ENCODE measurements around the gene FAM50B. TPM values are rescaled to one million over a fixed set of nuclear protein-coding genes. Genes with fewer than 3 reads are reported as not detected.

The FAM50B gene
- total and polyA plus RNA-seq, 4 donors = 8.8 to 12.3 (median 11.1) TPM

GRCh38 chr6:3868544-3868943 lies 19.4 kb downstream of the FAM50B start:
- 86% methylated on average over 7 of the region's 7 CpGs for WGBS
- DNase-seq (ENCODE audit: low spot score) = no peak
- Histone ChIP-seq H3K9ac (ENCODE audit: low read depth in 1 of 2, low read length in 2 of 2) (no peak overlapping the region), H3K4me1 (ENCODE audit: control insufficient read depth in 4 of 4, insufficient read depth in 4 of 4, low read length in 3 of 4) (peaks cover 22 to 42% (median 35%) of the 10 kb centered on the region in 4 donors), H3K9me3 (ENCODE audit: control insufficient read depth in 4 of 4, low read length in 3 of 4) (no peaks in the 10 kb centered on the region), H3K4me3 (ENCODE audit: low read depth in 1 of 3, low read length in 3 of 3) (no peak overlapping the region), H3K27ac (ENCODE audit: low read depth in 1 of 2, low read length in 2 of 2) (no peak overlapping the region), H3K36me3 (ENCODE audit: control insufficient read depth in 4 of 4, insufficient read depth in 3 of 4, low read depth in 1 of 4, low read length in 3 of 4) (no peaks in the 10 kb centered on the region), H3K27me3 (ENCODE audit: control insufficient read depth in 4 of 4, insufficient read depth in 4 of 4, low read length in 3 of 4) (no peaks in the 10 kb centered on the region)
- no peak for TF ChIP-seq FOXA2 (IDR thresholded peaks at IDR 0.05)
- TF ChIP-seq ATF3 (IDR thresholded peaks at IDR 0.05) = no peak
- no peak for TF ChIP-seq SP1 (IDR thresholded peaks at IDR 0.05)
- TF ChIP-seq REST (IDR thresholded peaks at IDR 0.05) = no peak
- TF ChIP-seq ZBTB33 (IDR thresholded peaks at IDR 0.05) = no peak
- no peak for TF ChIP-seq NR2F2 (IDR thresholded peaks at IDR 0.05)
- TF ChIP-seq CTCF (IDR thresholded peaks at IDR 0.05; ENCODE audit: low read depth, low read length, missing input control) = no peak
- no peak for TF ChIP-seq RXRA (IDR thresholded peaks at IDR 0.05)
- TF ChIP-seq EGR1 (IDR thresholded peaks at IDR 0.05; ENCODE audit: low read depth in 2 of 2) = no peak
- TF ChIP-seq FOXA1 (IDR thresholded peaks at IDR 0.05) = no peak
- no peak for TF ChIP-seq YY1 (IDR thresholded peaks at IDR 0.05)

GRCh38 chr6:3869284-3869631 lies 20.1 kb downstream of the FAM50B start:
- H3K4me1 ChIP-seq (ENCODE audit: control insufficient read depth in 4 of 4, insufficient read depth in 4 of 4, low read length in 3 of 4) = peaks cover 23 to 49% (median 40%) of the 10 kb centered on the region in 4 donors
- WGBS = 88% methylated on average over 3 of the region's 3 CpGs
- no peak for DNase-seq (ENCODE audit: low spot score)
- no peaks in the 10 kb centered on the region for H3K27me3 ChIP-seq (ENCODE audit: control insufficient read depth in 4 of 4, insufficient read depth in 4 of 4, low read length in 3 of 4)
- H3K9me3 ChIP-seq (ENCODE audit: control insufficient read depth in 4 of 4, low read length in 3 of 4) = no peaks in the 10 kb centered on the region
- H3K4me3 ChIP-seq (ENCODE audit: low read depth in 1 of 3, low read length in 3 of 3) = no peak overlapping the region
- peak overlapping the region in 1 of 2 donors; percentile 67 for H3K27ac ChIP-seq (ENCODE audit: low read depth in 1 of 2, low read length in 2 of 2)
- no peaks in the 10 kb centered on the region for H3K36me3 ChIP-seq (ENCODE audit: control insufficient read depth in 4 of 4, insufficient read depth in 3 of 4, low read depth in 1 of 4, low read length in 3 of 4)
- no peak overlapping the region for H3K9ac ChIP-seq (ENCODE audit: low read depth in 1 of 2, low read length in 2 of 2)
- TF ChIP-seq FOXA1 (IDR thresholded peaks at IDR 0.05) = no peak
- no peak for TF ChIP-seq SP1 (IDR thresholded peaks at IDR 0.05)
- no peak for TF ChIP-seq HNF4A (conservative IDR thresholded peaks at IDR 0.05)
- TF ChIP-seq REST (IDR thresholded peaks at IDR 0.05) = no peak
- no peak for TF ChIP-seq HNF4G (IDR thresholded peaks at IDR 0.05)
- TF ChIP-seq RXRA (IDR thresholded peaks at IDR 0.05) = no peak
- TF ChIP-seq JUND (IDR thresholded peaks at IDR 0.05) = no peak
- TF ChIP-seq GABPA (IDR thresholded peaks at IDR 0.05 in 1 of 2, conservative IDR thresholded peaks at IDR 0.05 in 1 of 2) = no peak
- no peak for TF ChIP-seq TAF1 (conservative IDR thresholded peaks at IDR 0.05)
- TF ChIP-seq RAD21 (IDR thresholded peaks at IDR 0.05) = no peak
- TF ChIP-seq FOXA2 (IDR thresholded peaks at IDR 0.05) = no peak
- no peak for TF ChIP-seq ATF3 (IDR thresholded peaks at IDR 0.05)
- no peak for TF ChIP-seq CTCF (IDR thresholded peaks at IDR 0.05; ENCODE audit: low read depth, low read length, missing input control)
- TF ChIP-seq YY1 (IDR thresholded peaks at IDR 0.05) = no peak
- no peak for TF ChIP-seq EGR1 (IDR thresholded peaks at IDR 0.05; ENCODE audit: low read depth in 2 of 2)
- TF ChIP-seq NR2F2 (IDR thresholded peaks at IDR 0.05) = no peak
- no peak for TF ChIP-seq MAX (IDR thresholded peaks at IDR 0.05)
